Middle frontal gyrus (tissue), 1 donor: ENCODE measurements around the gene SLC44A1.

Experiments used
- DNase-seq: peaks from one replicate; pipeline ENCODE4 v3.0.0-alpha.2; 2015; ENCODE audit warnings: low spot score; ENCODE audit errors: extremely low spot score

The SLC44A1 gene

GRCh38 chr9:105244003-105244733, at the start of gene SLC44A1:
TSS of gene SLC44A1 (plus strand) at chr9:105244651. CDS start at chr9:105244869, 218 bp downstream.
- peak; percentile 92 for DNase-seq

GRCh38 chr9:105195259-105195658, 49.2 kb upstream of the SLC44A1 start:
- no peak for DNase-seq

- DNase-seq = no peak
Observed at GRCh38 chr9:105198023-105198422, 46.4 kb upstream of the SLC44A1 start.

- DNase-seq = no peak
Observed at GRCh38 chr9:105198865-105199264, 45.6 kb upstream of the SLC44A1 start.

- no peak for DNase-seq
Observed at GRCh38 chr9:105204416-105204815, 40.0 kb upstream of the SLC44A1 start.

GRCh38 chr9:105205787-105206495, 38.5 kb upstream of the SLC44A1 start:
- no peak for DNase-seq

GRCh38 chr9:105206496-105206820, 38.0 kb upstream of the SLC44A1 start:
- DNase-seq = no peak

- DNase-seq = no peak
Observed at GRCh38 chr9:105206821-105207699, 37.4 kb upstream of the SLC44A1 start.

GRCh38 chr9:105216440-105217178, 27.8 kb upstream of the SLC44A1 start:
- DNase-seq = no peak

GRCh38 chr9:105218673-105219072, 25.8 kb upstream of the SLC44A1 start:
- no peak for DNase-seq

GRCh38 chr9:105219291-105219805, 25.1 kb upstream of the SLC44A1 start:
- no peak for DNase-seq

- DNase-seq = no peak
Observed at GRCh38 chr9:105220451-105220850, 24.0 kb upstream of the SLC44A1 start.

GRCh38 chr9:105223544-105224140, 20.8 kb upstream of the SLC44A1 start:
- DNase-seq = no peak

- no peak for DNase-seq
Observed at GRCh38 chr9:105226055-105226454, 18.4 kb upstream of the SLC44A1 start.

GRCh38 chr9:105232207-105232606, 12.2 kb upstream of the SLC44A1 start:
- no peak for DNase-seq

- no peak for DNase-seq
Observed at GRCh38 chr9:105233873-105234272, 10.6 kb upstream of the SLC44A1 start.

GRCh38 chr9:105236261-105236660, 8.2 kb upstream of the SLC44A1 start:
- DNase-seq = no peak

- DNase-seq = no peak
Observed at GRCh38 chr9:105237246-105237645, 7.2 kb upstream of the SLC44A1 start.

- no peak for DNase-seq
Observed at GRCh38 chr9:105238302-105238701, 6.1 kb upstream of the SLC44A1 start.

- no peak for DNase-seq
Observed at GRCh38 chr9:105241356-105242043, 3.0 kb upstream of the SLC44A1 start.
